C4-2B (cell line): ENCODE data around the gene PPDPF.

ENCODE experiments used
- ZFX ChIP-seq: fragments of 450-650 bp; IDR thresholded peaks from 2 replicates; pipeline ENCODE4 v1.6.1; 2017
- TF ChIP-seq, protein P1 (sequence below): fragments of 450-650 bp; conservative IDR thresholded peaks from 2 replicates; pipeline ENCODE4 v1.5.1; 2017; ENCODE audit warnings: mild to moderate bottlenecking

DNA sequence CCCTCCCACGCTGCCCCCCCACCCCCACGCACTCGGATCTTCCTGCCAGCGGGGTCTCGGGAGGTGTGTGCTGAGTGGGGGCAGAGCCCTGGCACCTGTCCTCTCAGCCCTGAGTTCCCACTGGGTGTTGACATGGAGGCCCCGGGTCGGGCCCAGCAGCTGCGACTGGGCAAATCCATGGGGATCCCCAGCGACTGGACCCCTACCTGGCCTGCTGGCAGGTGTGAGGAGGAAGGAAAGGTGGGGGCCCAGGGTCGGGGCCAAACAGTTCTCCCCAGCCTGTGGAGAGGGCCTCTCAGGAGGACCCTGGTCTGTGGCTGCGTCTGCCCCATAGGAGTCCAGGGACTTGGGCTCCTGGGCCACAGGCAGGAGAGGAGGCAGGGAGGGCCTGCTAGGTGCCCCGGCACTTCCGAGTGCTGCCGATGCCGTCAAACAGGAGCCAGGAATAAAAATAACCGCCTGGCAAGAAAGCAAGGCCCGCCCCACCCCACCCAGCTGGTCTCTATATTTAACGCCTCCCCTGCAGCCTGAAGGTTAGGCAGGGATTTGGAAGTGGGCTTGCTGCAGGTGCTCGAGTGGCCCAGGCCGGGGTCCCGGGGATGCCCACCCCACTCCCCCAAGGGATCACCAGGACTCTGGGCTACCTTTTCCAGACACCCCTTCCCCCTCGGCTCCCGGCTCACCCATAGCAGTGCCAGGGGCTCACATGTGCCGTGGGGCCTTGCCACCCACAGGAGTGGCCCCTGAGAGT, 20.2 kb upstream of the PPDPF start:
- TF ChIP-seq, protein P1, sequence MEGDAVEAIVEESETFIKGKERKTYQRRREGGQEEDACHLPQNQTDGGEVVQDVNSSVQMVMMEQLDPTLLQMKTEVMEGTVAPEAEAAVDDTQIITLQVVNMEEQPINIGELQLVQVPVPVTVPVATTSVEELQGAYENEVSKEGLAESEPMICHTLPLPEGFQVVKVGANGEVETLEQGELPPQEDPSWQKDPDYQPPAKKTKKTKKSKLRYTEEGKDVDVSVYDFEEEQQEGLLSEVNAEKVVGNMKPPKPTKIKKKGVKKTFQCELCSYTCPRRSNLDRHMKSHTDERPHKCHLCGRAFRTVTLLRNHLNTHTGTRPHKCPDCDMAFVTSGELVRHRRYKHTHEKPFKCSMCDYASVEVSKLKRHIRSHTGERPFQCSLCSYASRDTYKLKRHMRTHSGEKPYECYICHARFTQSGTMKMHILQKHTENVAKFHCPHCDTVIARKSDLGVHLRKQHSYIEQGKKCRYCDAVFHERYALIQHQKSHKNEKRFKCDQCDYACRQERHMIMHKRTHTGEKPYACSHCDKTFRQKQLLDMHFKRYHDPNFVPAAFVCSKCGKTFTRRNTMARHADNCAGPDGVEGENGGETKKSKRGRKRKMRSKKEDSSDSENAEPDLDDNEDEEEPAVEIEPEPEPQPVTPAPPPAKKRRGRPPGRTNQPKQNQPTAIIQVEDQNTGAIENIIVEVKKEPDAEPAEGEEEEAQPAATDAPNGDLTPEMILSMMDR: no peak
- TF ChIP-seq ZFX: no peak
